A549 (cell line): Measurements from ENCODE around the gene PLD4. TPM values are rescaled to one million over a fixed set of nuclear protein-coding genes. Genes with fewer than 3 reads are reported as not detected.

ENCODE experiments used
- ATAC-seq, 2 experiments: fragments of 200-7000 bp in 1 of 2; fragments of >200 bp in 1 of 2; cut with Nextera tagmentation in 1 of 2; cut with Tn5 transposase in 1 of 2; 3 replicates each; pipeline versions ENCODE4 v1.8.0 to v1.9.1; 2018 to 2020; ENCODE audit warnings: mild to moderate bottlenecking in 1 of 2, moderate library complexity in 1 of 2
- CTCF ChIA-PET: fragments of 300-600 bp; sonication (Branson Sonifier 250); formaldehyde crosslinking; extraction: SDS; loops from one replicate; lab custom pipeline; 2021; ENCODE audit warnings: antibody characterized with exemption, inconsistent platforms; lab: Yijun Ruan, JAX
- POLR2A ChIA-PET: fragments of 350-600 bp; formaldehyde crosslinking; extraction: SDS; loops from one replicate; lab custom pipeline; 2021; ENCODE audit warnings: antibody characterized with exemption, inconsistent platforms; lab: Yijun Ruan, JAX
- DNase-seq, 2 experiments: peaks; one replicate each; pipeline versions ENCODE4 v3.0.0 to v3.0.0-alpha.2; 2011 to 2016; ENCODE audit warnings: low read depth in 1 of 2, low spot score in 1 of 2
- FAIRE-seq: peaks from 2 replicates; lab custom pipeline; 2011; peaks lifted over from hg19 to GRCh38; lab: Jason Lieb, UNC
- H3K27ac ChIP-seq, 2 experiments: fragments of >200 bp; sonication (Bioruptor Twin); formaldehyde crosslinking; 3 replicates each; pipeline ENCODE4 v1.5.1; 2016 to 2017
- H3K4me1 ChIP-seq: fragments of >200 bp; sonication (Bioruptor Twin); formaldehyde crosslinking; 3 replicates; pipeline ENCODE4 v1.6.1; 2016
- H3K4me2 ChIP-seq: fragments of >200 bp; sonication (Bioruptor Twin); formaldehyde crosslinking; 3 replicates; pipeline ENCODE4 v1.6.1; 2016
- H3K4me3 ChIP-seq: fragments of >200 bp; sonication (Bioruptor Twin); formaldehyde crosslinking; 3 replicates; pipeline ENCODE4 v1.5.1; 2016
- H3K9me3 ChIP-seq: fragments of >200 bp; sonication (Bioruptor Twin); formaldehyde crosslinking; 3 replicates; pipeline ENCODE4 v1.6.1; 2016
- ATOH8 ChIP-seq: fragments of 250-450 bp; sonication (Bioruptor Pico); IDR thresholded peaks from 2 replicates; pipeline ENCODE4 v1.5.0; 2020; ENCODE audit warnings: low read depth, mild to moderate bottlenecking, moderate library complexity
- BHLHE40 ChIP-seq: IDR thresholded peaks from 2 replicates; pipeline ENCODE4 v1.6.1; 2012; ENCODE audit warnings: low read depth, low read length, inconsistent platforms
- CBX2 ChIP-seq: fragments of 200-600 bp; sonication (generic); IDR thresholded peaks from 2 replicates; pipeline ENCODE4 v1.6.1; 2016; ENCODE audit warnings: low read depth, mild to moderate bottlenecking, borderline replicate concordance
- CHD4 ChIP-seq: fragments of 200-600 bp; sonication (generic); IDR thresholded peaks from 2 replicates; pipeline ENCODE4 v1.6.1; 2016; ENCODE audit warnings: antibody characterized with exemption, mild to moderate bottlenecking, borderline replicate concordance
- EHMT2 ChIP-seq: fragments of 200-600 bp; sonication (generic); IDR thresholded peaks from 2 replicates; pipeline ENCODE4 v1.6.1; 2016; ENCODE audit warnings: antibody characterized with exemption, low read depth, mild to moderate bottlenecking, moderate library complexity
- FOSB ChIP-seq: fragments of 250-450 bp; sonication (Bioruptor Pico); IDR thresholded peaks from 2 replicates; pipeline ENCODE4 v1.5.0; 2020; ENCODE audit warnings: mild to moderate bottlenecking, moderate library complexity
- FOXS1 ChIP-seq: fragments of 250-450 bp; sonication (Bioruptor Pico); IDR thresholded peaks from 2 replicates; pipeline ENCODE4 v1.5.0; 2020; ENCODE audit warnings: mild to moderate bottlenecking, moderate library complexity
- HDAC2 ChIP-seq: fragments of 200-600 bp; sonication (generic); IDR thresholded peaks from 2 replicates; pipeline ENCODE4 v1.6.1; 2016
- KDM1A ChIP-seq: fragments of 200-600 bp; sonication (generic); IDR thresholded peaks from 2 replicates; pipeline ENCODE4 v1.6.1; 2016; ENCODE audit warnings: low read depth, mild to moderate bottlenecking
- MAX ChIP-seq: IDR thresholded peaks from 2 replicates; pipeline ENCODE4 v1.6.1; 2012
- PBX3 ChIP-seq: IDR thresholded peaks from 2 replicates; pipeline ENCODE4 v1.6.1; 2012
- POLR2AphosphoS2 ChIP-seq: conservative IDR thresholded peaks from 2 replicates; pipeline ENCODE4 v1.6.1; 2012; ENCODE audit warnings: low read length, improper control_type of control experiment, inconsistent platforms
- RAD21 ChIP-seq, 2 experiments: fragments of >200 bp in 1 of 2; sonication (Bioruptor Twin) in 1 of 2; formaldehyde crosslinking in 1 of 2; IDR thresholded peaks in 1 of 2; conservative IDR thresholded peaks in 1 of 2; 2 replicates in 1 of 2; 3 replicates in 1 of 2; pipeline ENCODE4 v1.6.1; 2012 to 2018; ENCODE audit warnings: inconsistent platforms in 1 of 2
- RCOR1 ChIP-seq: fragments of 150-350 bp; IDR thresholded peaks from 2 replicates; pipeline ENCODE4 v1.6.1; 2014; ENCODE audit warnings: antibody characterized with exemption, low read length, low read depth
- REST ChIP-seq: fragments of 200-600 bp; sonication (generic); IDR thresholded peaks from 2 replicates; pipeline ENCODE4 v1.6.1; 2016; ENCODE audit warnings: antibody characterized with exemption, mild to moderate bottlenecking, moderate library complexity
- SREBF2 ChIP-seq: fragments of 450-650 bp; IDR thresholded peaks from 2 replicates; pipeline ENCODE4 v1.6.1; 2014; ENCODE audit warnings: mild to moderate bottlenecking, moderate library complexity
- TP53 ChIP-seq: fragments of 250-450 bp; sonication (Bioruptor Pico); IDR thresholded peaks from 2 replicates; pipeline ENCODE4 v1.5.0; 2021; ENCODE audit warnings: mild to moderate bottlenecking, moderate library complexity
- ZC3H11A ChIP-seq: fragments of 450-650 bp; IDR thresholded peaks from 2 replicates; pipeline ENCODE4 v1.6.1; 2014; ENCODE audit warnings: antibody characterized with exemption, mild to moderate bottlenecking
- ZSCAN20 ChIP-seq: fragments of 250-450 bp; sonication (Bioruptor Pico); IDR thresholded peaks from 2 replicates; pipeline ENCODE4 v1.8.0; 2022; ENCODE audit warnings: mild to moderate bottlenecking, moderate library complexity
- WGBS: methylation state at CpG from one replicate; pipeline ENCODE4 v1.1.6; 2017; ENCODE audit errors: missing lambda C conversion rate; 5-methylcytosine and 5-hydroxymethylcytosine counted together
- polyA plus RNA-seq, 4 experiments: library from polyadenylated mRNA; depleted of rRNA in 3 of 4; stranded (reverse); fragments of >200 nt; fragmentation: RNase III in 1 of 4; extraction: RNeasy Plus Mini Kit Qiagen cat#74134 plus additional on column Dnase treatment in 1 of 4; gene quantifications; 2 replicates in 3 of 4; 3 replicates in 1 of 4; pipeline ENCODE4 v1.2.3, GENCODE V29; 2011 to 2017

Gene PLD4
- polyA plus RNA-seq, 2 of the 4 experiments (the other 2 are of a cell fraction): 0.01 TPM

GRCh38 chr14:104981699-104982541, 57.2 kb downstream of the PLD4 start:
- H3K27ac ChIP-seq: peak overlapping the region; percentile 21 to 97; a peak in 4 of 6 replicates
- DNase-seq (no peak), ATAC-seq (no peak), FAIRE-seq (no peak)
- H3K4me1 ChIP-seq: peaks cover 40% of the 10 kb centered on the region
- TF ChIP-seq REST (no peak), EHMT2 (no peak), RCOR1 (no peak), PBX3 (no peak)
- ChIA-PET CTCF (interaction anchor here (0.6 to 5.7 kb wide), 5 partner anchors 12 to 105 kb away, joined by 3 to 74 read pairs (median 6); no protein-coding TSS in a partner anchor), POLR2A (interaction anchor here (2.2 kb wide), 1 partner anchor 39 kb away, joined by 8 read pairs; the partner anchor contains the start of gene CDCA4)
- WGBS: 87% methylated on average over 12 of the region's 17 CpGs
- H3K4me3 ChIP-seq: no peak overlapping the region
- H3K4me2 ChIP-seq: no peak overlapping the region
- no peaks in the 10 kb centered on the region for H3K9me3 ChIP-seq

GRCh38 chr14:104982548-104983230, 58.0 kb downstream of the PLD4 start:
- Histone ChIP-seq H3K4me3 (no peak overlapping the region), H3K4me2 (no peak overlapping the region), H3K4me1 (peaks cover 41% of the 10 kb centered on the region), H3K9me3 (no peaks in the 10 kb centered on the region), H3K27ac (peak overlapping the region; percentile 35 to 97; a peak in 4 of 6 replicates)
- WGBS: 91% methylated on average over 10 of the region's 10 CpGs
- no peak for FAIRE-seq
- DNase-seq: no peak
- ATAC-seq: no peak
- POLR2A ChIA-PET: no interaction called here
- CTCF ChIA-PET: interaction anchor here (1.8 to 5.7 kb wide), 4 partner anchors 7 to 104 kb away, joined by 5 to 74 read pairs (median 26); no protein-coding TSS in a partner anchor
- TF ChIP-seq FOXS1 (CRISPR knock-in tag): no peak
- TF ChIP-seq TP53 (CRISPR knock-in tag): no peak
- TF ChIP-seq KDM1A: no peak
- TF ChIP-seq ATOH8 (CRISPR knock-in tag): no peak
- TF ChIP-seq ZSCAN20 (CRISPR knock-in tag): no peak
- TF ChIP-seq RAD21 (conservative IDR thresholded peaks at IDR 0.05 in 1 of 2, IDR thresholded peaks at IDR 0.05 in 1 of 2): no peak
- TF ChIP-seq ZC3H11A: no peak
- no peak for TF ChIP-seq FOSB (CRISPR knock-in tag)
- TF ChIP-seq MAX: no peak
- no peak for TF ChIP-seq BHLHE40
- TF ChIP-seq HDAC2: no peak
- no peak for TF ChIP-seq SREBF2
- TF ChIP-seq CHD4: no peak
- TF ChIP-seq EHMT2: no peak
- no peak for TF ChIP-seq POLR2AphosphoS2
- TF ChIP-seq CBX2: no peak

Other genes starting within 250 kb of the PLD4 start
- 23.6 and 24.7 TPM in 2 replicates for gene INF2, start 235.3 kb upstream of the PLD4 start, polyA plus RNA-seq (2011; rRNA removed)
- gene INF2, start 235.3 kb upstream of the PLD4 start, polyA plus RNA-seq (2017; fragmentation: RNase III; extraction: RNeasy Plus Mini Kit Qiagen cat#74134 plus additional on column Dnase treatment): 71.2 to 76.6 TPM (median 72.0 TPM) in 3 replicates
- gene ADSS1, start 200.7 kb upstream of the PLD4 start, polyA plus RNA-seq (2011; rRNA removed): 8.8 and 10.1 TPM in 2 replicates
- 6.2 to 8.3 TPM (median 7.4 TPM) in 3 replicates for gene ADSS1, start 200.7 kb upstream of the PLD4 start, polyA plus RNA-seq (2017; fragmentation: RNase III; extraction: RNeasy Plus Mini Kit Qiagen cat#74134 plus additional on column Dnase treatment)
- 90.0 and 94.2 TPM in 2 replicates for gene SIVA1, start 171.7 kb upstream of the PLD4 start, polyA plus RNA-seq (2011; rRNA removed)
- 157 to 169 TPM (median 163 TPM) in 3 replicates for gene SIVA1, start 171.7 kb upstream of the PLD4 start, polyA plus RNA-seq (2017; fragmentation: RNase III; extraction: RNeasy Plus Mini Kit Qiagen cat#74134 plus additional on column Dnase treatment)
- gene AKT1, start 129.1 kb upstream of the PLD4 start, polyA plus RNA-seq (2011; rRNA removed): 66.0 and 70.2 TPM in 2 replicates
- 87.1 to 93.8 TPM (median 93.0 TPM) in 3 replicates for gene AKT1, start 129.1 kb upstream of the PLD4 start, polyA plus RNA-seq (2017; fragmentation: RNase III; extraction: RNeasy Plus Mini Kit Qiagen cat#74134 plus additional on column Dnase treatment)
- 1.6 and 2.1 TPM in 2 replicates for gene ZBTB42, start 123.8 kb upstream of the PLD4 start, polyA plus RNA-seq (2011; rRNA removed)
- 2.3 to 3.1 TPM (median 2.6 TPM) in 3 replicates for gene ZBTB42, start 123.8 kb upstream of the PLD4 start, polyA plus RNA-seq (2017; fragmentation: RNase III; extraction: RNeasy Plus Mini Kit Qiagen cat#74134 plus additional on column Dnase treatment)
- 3.9 and 4.5 TPM in 2 replicates for gene CEP170B, start 59.6 kb upstream of the PLD4 start, polyA plus RNA-seq (2011; rRNA removed)
- 13.1 to 14.3 TPM (median 13.5 TPM) in 3 replicates for gene CEP170B, start 59.6 kb upstream of the PLD4 start, polyA plus RNA-seq (2017; fragmentation: RNase III; extraction: RNeasy Plus Mini Kit Qiagen cat#74134 plus additional on column Dnase treatment)
- gene AHNAK2, start 53.5 kb downstream of the PLD4 start, polyA plus RNA-seq (2011; rRNA removed): 43.7 and 56.7 TPM in 2 replicates
- 34.4 to 46.5 TPM (median 43.3 TPM) in 3 replicates for gene AHNAK2, start 53.5 kb downstream of the PLD4 start, polyA plus RNA-seq (2017; fragmentation: RNase III; extraction: RNeasy Plus Mini Kit Qiagen cat#74134 plus additional on column Dnase treatment)
- 11.3 and 11.5 TPM in 2 replicates for gene CLBA1, start 60.9 kb downstream of the PLD4 start, polyA plus RNA-seq (2011; rRNA removed)
- 10.7 to 12.5 TPM (median 12.0 TPM) in 3 replicates for gene CLBA1, start 60.9 kb downstream of the PLD4 start, polyA plus RNA-seq (2017; fragmentation: RNase III; extraction: RNeasy Plus Mini Kit Qiagen cat#74134 plus additional on column Dnase treatment)
- 19.5 and 24.2 TPM in 2 replicates for gene CDCA4, start 96.2 kb downstream of the PLD4 start, polyA plus RNA-seq (2011; rRNA removed)
- 25.9 to 28.0 TPM (median 26.9 TPM) in 3 replicates for gene CDCA4, start 96.2 kb downstream of the PLD4 start, polyA plus RNA-seq (2017; fragmentation: RNase III; extraction: RNeasy Plus Mini Kit Qiagen cat#74134 plus additional on column Dnase treatment)
- gene GPR132, start 140.6 kb downstream of the PLD4 start, polyA plus RNA-seq (2011; rRNA removed): 0.19 and 0.49 TPM in 2 replicates
- 0.16 to 0.22 TPM (median 0.18 TPM) in 3 replicates for gene GPR132, start 140.6 kb downstream of the PLD4 start, polyA plus RNA-seq (2017; fragmentation: RNase III; extraction: RNeasy Plus Mini Kit Qiagen cat#74134 plus additional on column Dnase treatment)
- 4.8 and 5.9 TPM in 2 replicates for gene JAG2, start 243.9 kb downstream of the PLD4 start, polyA plus RNA-seq (2011; rRNA removed)
- 20.4 to 26.8 TPM (median 22.5 TPM) in 3 replicates for gene JAG2, start 243.9 kb downstream of the PLD4 start, polyA plus RNA-seq (2017; fragmentation: RNase III; extraction: RNeasy Plus Mini Kit Qiagen cat#74134 plus additional on column Dnase treatment)